PC-9 (cell line): ENCODE results near the gene CAPN10.

Source experiments
- CTCF ChIP-seq: fragments of 200-600 bp; sonication (generic); conservative IDR thresholded peaks from 2 replicates; pipeline ENCODE4 v1.6.1; 2017; ENCODE audit warnings: mixed run types, antibody characterized with exemption, mild to moderate bottlenecking, moderate library complexity
- EZH2 ChIP-seq: fragments of 200-600 bp; sonication (generic); IDR thresholded peaks from 2 replicates; pipeline ENCODE4 v1.8.0; 2017; ENCODE audit warnings: antibody characterized with exemption, low read depth

DNA sequence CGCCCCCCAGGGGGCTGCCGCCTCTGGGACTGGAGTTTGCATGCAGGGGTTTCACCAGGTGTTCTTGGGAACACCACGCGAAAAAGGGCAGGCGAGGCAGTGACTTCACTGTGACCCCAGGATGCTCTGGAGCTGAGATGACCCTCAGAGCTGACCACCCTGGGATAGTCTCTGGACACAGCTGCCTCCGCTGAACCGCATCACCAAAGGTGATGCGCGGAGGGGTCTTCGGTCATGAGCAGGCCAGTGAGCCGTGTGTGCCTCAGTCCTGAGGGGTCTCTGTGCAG, 56.2 kb downstream of the CAPN10 start:
- no peak for TF ChIP-seq CTCF
- no peak for TF ChIP-seq EZH2
